ENCODE data around the gene FAT1. TPM values are rescaled to one million over a fixed set of nuclear protein-coding genes. Genes with fewer than 3 reads are reported as not detected.
"Not testable (repeated sequence)": the region's sequence is repeated elsewhere in the genome, so short reads cannot be mapped to it uniquely, and the experiment has no call there.

Gene FAT1
- total RNA-seq, 2 experiments from 2014 or later = 0.02 to 0.05 TPM

- H3K27ac Mint-ChIP-seq; intact Hi-C loops (cut with DNase I, micrococcal nuclease); H3K4me3 Mint-ChIP-seq; H3K36me3 Mint-ChIP-seq (ENCODE audit: low read depth); H3K4me1 Mint-ChIP-seq; POLR2A ChIA-PET; ATAC-seq; CTCF ChIA-PET; H3K9me3 Mint-ChIP-seq (ENCODE audit: low read depth); H3K27me3 Mint-ChIP-seq; DNase-seq: not testable (repeated sequence)
These were observed 38.3 kb upstream of the FAT1 start for GRCh38 chr4:186761956-186762355.

- ATAC-seq = no peak
- H3K4me3 Mint-ChIP-seq = no peak overlapping the region
- intact Hi-C loops (cut with DNase I, micrococcal nuclease) = no loop called here
- CTCF ChIA-PET = no interaction called here
- H3K27ac Mint-ChIP-seq = no peak overlapping the region
- DNase-seq = no peak
- no peaks in the 10 kb centered on the region for H3K27me3 Mint-ChIP-seq
- no peaks in the 10 kb centered on the region for H3K36me3 Mint-ChIP-seq (ENCODE audit: low read depth)
- POLR2A ChIA-PET = no interaction called here
- H3K9me3 Mint-ChIP-seq (ENCODE audit: low read depth) = peaks cover 6% of the 10 kb centered on the region
- no peaks in the 10 kb centered on the region for H3K4me1 Mint-ChIP-seq
These were observed 37.7 kb upstream of the FAT1 start for GRCh38 chr4:186761393-186761792.

GRCh38 chr4:186760576-186760975 lies 36.9 kb upstream of the FAT1 start:
- Mint-ChIP-seq H3K27me3 (no peaks in the 10 kb centered on the region), H3K4me1 (no peaks in the 10 kb centered on the region), H3K27ac (no peak overlapping the region), H3K4me3 (no peak overlapping the region), H3K36me3 (ENCODE audit: low read depth) (no peaks in the 10 kb centered on the region), H3K9me3 (ENCODE audit: low read depth) (peaks cover 6% of the 10 kb centered on the region)
- DNase-seq = no peak
- intact Hi-C loops (cut with DNase I, micrococcal nuclease) = no loop called here
- ChIA-PET CTCF (no interaction called here), POLR2A (no interaction called here)
- ATAC-seq = no peak

- DNase-seq (no peak), ATAC-seq (no peak)
- Mint-ChIP-seq H3K27me3 (no peaks in the 10 kb centered on the region), H3K4me1 (no peaks in the 10 kb centered on the region), H3K9me3 (ENCODE audit: low read depth) (peaks cover 6% of the 10 kb centered on the region), H3K4me3 (no peak overlapping the region), H3K27ac (no peak overlapping the region), H3K36me3 (ENCODE audit: low read depth) (no peaks in the 10 kb centered on the region)
- CTCF ChIA-PET = no interaction called here
- intact Hi-C loops (cut with DNase I, micrococcal nuclease) = no loop called here
- POLR2A ChIA-PET = no interaction called here
These were observed 36.3 kb upstream of the FAT1 start for GRCh38 chr4:186759990-186760389.

GRCh38 chr4:186758929-186759682 lies 35.5 kb upstream of the FAT1 start:
- H3K4me3 Mint-ChIP-seq = no peak overlapping the region
- ChIA-PET POLR2A (no interaction called here), CTCF (no interaction called here)
- no peak overlapping the region for H3K27ac Mint-ChIP-seq
- no peaks in the 10 kb centered on the region for H3K4me1 Mint-ChIP-seq
- DNase-seq (no peak), ATAC-seq (no peak)
- H3K36me3 Mint-ChIP-seq (ENCODE audit: low read depth) = no peaks in the 10 kb centered on the region
- intact Hi-C loops (cut with DNase I, micrococcal nuclease) = no loop called here
- H3K27me3 Mint-ChIP-seq = no peaks in the 10 kb centered on the region
- H3K9me3 Mint-ChIP-seq (ENCODE audit: low read depth) = peaks cover 6% of the 10 kb centered on the region

GRCh38 chr4:186757696-186758355 lies 34.2 kb upstream of the FAT1 start:
- Mint-ChIP-seq H3K27me3 (no peaks in the 10 kb centered on the region), H3K4me1 (no peaks in the 10 kb centered on the region), H3K9me3 (ENCODE audit: low read depth) (peaks cover 6% of the 10 kb centered on the region), H3K36me3 (ENCODE audit: low read depth) (no peaks in the 10 kb centered on the region), H3K4me3 (no peak overlapping the region), H3K27ac (no peak overlapping the region)
- intact Hi-C loops (cut with DNase I, micrococcal nuclease) = no loop called here
- CTCF ChIA-PET = no interaction called here
- ATAC-seq (no peak), DNase-seq (no peak)
- POLR2A ChIA-PET = no interaction called here

- H3K9me3 Mint-ChIP-seq (ENCODE audit: low read depth); H3K27ac Mint-ChIP-seq; POLR2A ChIA-PET; intact Hi-C loops (cut with DNase I, micrococcal nuclease); H3K4me1 Mint-ChIP-seq; H3K27me3 Mint-ChIP-seq; CTCF ChIA-PET; H3K4me3 Mint-ChIP-seq; DNase-seq; ATAC-seq; H3K36me3 Mint-ChIP-seq (ENCODE audit: low read depth): not testable (repeated sequence)
These were observed 32.9 kb upstream of the FAT1 start for GRCh38 chr4:186756550-186756949.

- ChIA-PET POLR2A (no interaction called here), CTCF (interaction anchor here (0.5 kb wide), 1 partner anchor 1325 kb away, joined by 4 read pairs; no protein-coding TSS in a partner anchor)
- Mint-ChIP-seq H3K4me3 (no peak overlapping the region), H3K27me3 (no peaks in the 10 kb centered on the region), H3K4me1 (no peaks in the 10 kb centered on the region), H3K9me3 (ENCODE audit: low read depth) (peaks cover 6% of the 10 kb centered on the region), H3K36me3 (ENCODE audit: low read depth) (no peaks in the 10 kb centered on the region), H3K27ac (no peak overlapping the region)
- DNase-seq = no peak
- intact Hi-C loops (cut with DNase I, micrococcal nuclease) = no loop called here
- ATAC-seq = no peak
These were observed 32.2 kb upstream of the FAT1 start for GRCh38 chr4:186755550-186756519.

- Mint-ChIP-seq H3K36me3 (ENCODE audit: low read depth) (no peaks in the 10 kb centered on the region), H3K4me1 (no peaks in the 10 kb centered on the region), H3K27me3 (no peaks in the 10 kb centered on the region), H3K4me3 (no peak overlapping the region), H3K9me3 (ENCODE audit: low read depth) (peaks cover 6% of the 10 kb centered on the region), H3K27ac (no peak overlapping the region)
- no peak for ATAC-seq
- CTCF ChIA-PET = interaction anchor here (0.5 kb wide), 1 partner anchor 1326 kb away, joined by 4 read pairs; no protein-coding TSS in a partner anchor
- POLR2A ChIA-PET = no interaction called here
- intact Hi-C loops (cut with DNase I, micrococcal nuclease) = no loop called here
- DNase-seq = no peak
These were observed 31.3 kb upstream of the FAT1 start for GRCh38 chr4:186754976-186755375.

GRCh38 chr4:186752325-186752724 lies 28.7 kb upstream of the FAT1 start:
- ChIA-PET POLR2A (no interaction called here), CTCF (interaction anchor here (0.6 kb wide), 1 partner anchor 1700 kb away, joined by 3 read pairs; no protein-coding TSS in a partner anchor)
- ATAC-seq = no peak
- no peak overlapping the region for H3K4me3 Mint-ChIP-seq
- intact Hi-C loops (cut with DNase I, micrococcal nuclease) = no loop called here
- DNase-seq = no peak
- peaks cover 2% of the 10 kb centered on the region for H3K9me3 Mint-ChIP-seq (ENCODE audit: low read depth)
- H3K4me1 Mint-ChIP-seq = no peaks in the 10 kb centered on the region
- no peaks in the 10 kb centered on the region for H3K36me3 Mint-ChIP-seq (ENCODE audit: low read depth)
- H3K27ac Mint-ChIP-seq = no peak overlapping the region
- peaks cover 2% of the 10 kb centered on the region for H3K27me3 Mint-ChIP-seq

- ChIA-PET CTCF (interaction anchor here (0.9 kb wide), 1 partner anchor 18 kb away, joined by 3 read pairs; no protein-coding TSS in a partner anchor), POLR2A (no interaction called here)
- Mint-ChIP-seq H3K36me3 (ENCODE audit: low read depth) (no peaks in the 10 kb centered on the region), H3K9me3 (ENCODE audit: low read depth) (no peaks in the 10 kb centered on the region), H3K4me3 (no peak overlapping the region), H3K4me1 (no peaks in the 10 kb centered on the region), H3K27ac (no peak overlapping the region), H3K27me3 (peaks cover 2% of the 10 kb centered on the region)
- intact Hi-C loops (cut with DNase I, micrococcal nuclease) = no loop called here
- no peak for DNase-seq
- ATAC-seq = no peak
These were observed 26.1 kb upstream of the FAT1 start for GRCh38 chr4:186749611-186750281.
